Measurements from ENCODE around the gene SLC4A1.

Gene SLC4A1

GRCh38 chr17:44267818-44268490 is at the start of gene SLC4A1:
Gene SLC4A1, minus strand, starts transcription at chr17:44268135. Its CDS starts 5,269 bp downstream, at chr17:44262866.
- no peaks in the 10 kb centered on the region for H3K36me3 ChIP-seq (replicated peaks)
- H3K27me3 ChIP-seq (ENCODE audit: low read depth), result peaks cover 4% of the 10 kb centered on the region; the same call in 1 of the 2 replicates
- DNase-seq (ENCODE audit: low spot score in 2 of 2), result no peak
- no peak within 1 kb of the TSS for H3K4me3 ChIP-seq
- in situ Hi-C loops (cut with MboI; ENCODE audit: low sequenced_read_pairs), result no loop called here
- no peaks in the 10 kb centered on the region for H3K4me1 ChIP-seq
- no peaks in the 10 kb centered on the region for H3K9me3 ChIP-seq

DNA sequence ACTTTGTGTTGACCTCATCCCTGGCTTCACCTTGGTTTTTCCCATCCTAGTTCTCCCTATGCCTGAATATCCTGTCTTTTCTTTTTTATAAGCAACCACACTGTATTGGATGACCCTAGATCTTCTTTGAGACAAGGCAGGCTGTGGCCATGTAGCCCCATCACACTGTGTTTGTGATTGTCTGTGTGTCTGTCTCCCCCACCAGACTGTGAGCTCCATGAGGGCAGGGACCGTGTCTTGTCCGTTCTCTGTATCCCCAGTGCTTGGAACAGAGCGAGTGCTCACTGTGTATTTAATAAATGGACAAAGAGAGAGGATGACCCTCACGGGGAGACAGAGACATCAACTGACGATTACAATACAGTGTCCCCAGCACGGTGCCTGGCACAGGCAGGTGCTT is 49.6 kb upstream of the SLC4A1 start:
- Histone ChIP-seq H3K27me3 (ENCODE audit: low read depth) (peaks cover 21% of the 10 kb centered on the region), H3K4me3 (no peak overlapping the region), H3K9me3 (no peaks in the 10 kb centered on the region), H3K36me3 (replicated peaks) (peaks cover 32% of the 10 kb centered on the region), H3K4me1 (0 out of 2 replicates have a peak, but pooled peaks cover 2% of the 10 kb centered on the region)
- in situ Hi-C loops (cut with MboI; ENCODE audit: low sequenced_read_pairs), result no loop called here
- no peak for DNase-seq (ENCODE audit: low spot score in 2 of 2)

- DNase-seq (ENCODE audit: low spot score in 2 of 2), result peak in 1 of 2 experiments; percentile 76
- H3K4me1 ChIP-seq, result 0 out of 2 replicates have a peak, but pooled peaks cover 2% of the 10 kb centered on the region
- peaks cover 17% of the 10 kb centered on the region for H3K36me3 ChIP-seq (replicated peaks)
- no peaks in the 10 kb centered on the region for H3K9me3 ChIP-seq
- peaks cover 21% of the 10 kb centered on the region for H3K27me3 ChIP-seq (ENCODE audit: low read depth)
- H3K4me3 ChIP-seq, result peak overlapping the region; percentile 25
- in situ Hi-C loops (cut with MboI; ENCODE audit: low sequenced_read_pairs), result no loop called here
These were observed 48.1 kb upstream of the SLC4A1 start for GRCh38 chr17:44315760-44316731.

- DNase-seq (ENCODE audit: low spot score in 2 of 2), result peak; percentile 17 to 73
- Histone ChIP-seq H3K4me1 (0 out of 2 replicates have a peak, but pooled peaks cover 2% of the 10 kb centered on the region), H3K4me3 (peak overlapping the region; percentile 25), H3K9me3 (no peaks in the 10 kb centered on the region), H3K27me3 (ENCODE audit: low read depth) (peaks cover 21% of the 10 kb centered on the region), H3K36me3 (replicated peaks) (peaks cover 7% of the 10 kb centered on the region)
- in situ Hi-C loops (cut with MboI; ENCODE audit: low sequenced_read_pairs), result no loop called here
These were observed 47.1 kb upstream of the SLC4A1 start for GRCh38 chr17:44314869-44315661.

DNA sequence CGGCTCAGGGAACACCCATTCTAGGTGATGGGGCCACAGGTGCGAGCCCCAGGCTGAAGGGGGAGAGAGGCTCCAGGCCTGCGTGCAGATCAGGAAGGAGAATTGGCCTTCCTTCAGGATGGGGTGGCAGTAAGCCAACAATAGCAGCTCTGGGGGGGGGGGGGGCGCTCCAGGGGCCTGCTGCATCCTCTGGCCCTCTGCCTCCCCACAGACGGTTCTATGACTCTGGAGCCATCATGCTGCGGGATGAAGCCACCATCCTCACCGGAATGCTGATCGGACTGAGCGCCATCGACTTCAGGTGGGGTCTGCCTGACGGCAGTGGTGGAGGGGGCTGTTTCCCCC is 46.6 kb upstream of the SLC4A1 start:
- Histone ChIP-seq H3K4me3 (no peak overlapping the region), H3K4me1 (0 out of 2 replicates have a peak, but pooled peaks cover 2% of the 10 kb centered on the region), H3K36me3 (replicated peaks) (peaks cover 2% of the 10 kb centered on the region), H3K27me3 (ENCODE audit: low read depth) (peaks cover 21% of the 10 kb centered on the region), H3K9me3 (no peaks in the 10 kb centered on the region)
- no peak for DNase-seq (ENCODE audit: low spot score in 2 of 2)
- in situ Hi-C loops (cut with MboI; ENCODE audit: low sequenced_read_pairs), result no loop called here

DNA sequence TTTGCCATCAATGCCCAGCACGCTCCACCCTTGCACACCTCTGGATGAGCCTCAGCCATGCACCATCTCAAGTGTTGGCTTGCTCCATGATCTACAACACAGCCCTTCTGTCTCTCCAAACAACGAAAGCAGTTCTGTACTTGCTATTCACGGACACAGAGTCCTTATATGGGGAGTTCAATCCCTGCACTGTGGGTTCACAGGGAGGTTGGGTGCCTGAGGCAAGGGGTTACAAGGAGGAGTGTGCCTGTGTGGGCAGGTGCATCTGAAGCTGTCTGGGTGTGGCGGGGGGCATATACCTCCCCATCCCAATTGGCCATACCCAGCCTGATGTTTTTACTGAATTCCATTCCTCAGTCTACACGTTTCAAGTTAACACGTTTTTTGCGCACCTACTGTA is 46.1 kb upstream of the SLC4A1 start:
- peaks cover 21% of the 10 kb centered on the region for H3K27me3 ChIP-seq (ENCODE audit: low read depth)
- no peak for DNase-seq (ENCODE audit: low spot score in 2 of 2)
- H3K4me3 ChIP-seq, result no peak overlapping the region
- H3K4me1 ChIP-seq, result 0 out of 2 replicates have a peak, but pooled peaks cover 2% of the 10 kb centered on the region
- no peaks in the 10 kb centered on the region for H3K9me3 ChIP-seq
- no peaks in the 10 kb centered on the region for H3K36me3 ChIP-seq (replicated peaks)
- in situ Hi-C loops (cut with MboI; ENCODE audit: low sequenced_read_pairs), result no loop called here

- Histone ChIP-seq H3K9me3 (no peaks in the 10 kb centered on the region), H3K4me1 (0 out of 2 replicates have a peak, but pooled peaks cover 2% of the 10 kb centered on the region), H3K36me3 (replicated peaks) (no peaks in the 10 kb centered on the region), H3K27me3 (ENCODE audit: low read depth) (peaks cover 24% of the 10 kb centered on the region), H3K4me3 (no peak overlapping the region)
- in situ Hi-C loops (cut with MboI; ENCODE audit: low sequenced_read_pairs), result no loop called here
- no peak for DNase-seq (ENCODE audit: low spot score in 2 of 2)
These were observed 44.6 kb upstream of the SLC4A1 start for GRCh38 chr17:44312396-44313104.

- no peak for DNase-seq (ENCODE audit: low spot score in 2 of 2)
- no peak overlapping the region for H3K4me3 ChIP-seq
- in situ Hi-C loops (cut with MboI; ENCODE audit: low sequenced_read_pairs), result no loop called here
- peaks cover 24% of the 10 kb centered on the region for H3K27me3 ChIP-seq (ENCODE audit: low read depth)
- H3K4me1 ChIP-seq, result 0 out of 2 replicates have a peak, but pooled peaks cover 2% of the 10 kb centered on the region
- H3K36me3 ChIP-seq (replicated peaks), result no peaks in the 10 kb centered on the region
- no peaks in the 10 kb centered on the region for H3K9me3 ChIP-seq
These were observed 43.7 kb upstream of the SLC4A1 start for GRCh38 chr17:44311562-44312181.

- no peaks in the 10 kb centered on the region for H3K9me3 ChIP-seq
- DNase-seq (ENCODE audit: low spot score in 2 of 2), result no peak
- H3K4me3 ChIP-seq, result no peak overlapping the region
- peaks cover 19% of the 10 kb centered on the region for H3K27me3 ChIP-seq (ENCODE audit: low read depth)
- H3K4me1 ChIP-seq, result no peaks in the 10 kb centered on the region
- no peaks in the 10 kb centered on the region for H3K36me3 ChIP-seq (replicated peaks)
- in situ Hi-C loops (cut with MboI; ENCODE audit: low sequenced_read_pairs), result no loop called here
These were observed 42.9 kb upstream of the SLC4A1 start for GRCh38 chr17:44310609-44311376.

DNA sequence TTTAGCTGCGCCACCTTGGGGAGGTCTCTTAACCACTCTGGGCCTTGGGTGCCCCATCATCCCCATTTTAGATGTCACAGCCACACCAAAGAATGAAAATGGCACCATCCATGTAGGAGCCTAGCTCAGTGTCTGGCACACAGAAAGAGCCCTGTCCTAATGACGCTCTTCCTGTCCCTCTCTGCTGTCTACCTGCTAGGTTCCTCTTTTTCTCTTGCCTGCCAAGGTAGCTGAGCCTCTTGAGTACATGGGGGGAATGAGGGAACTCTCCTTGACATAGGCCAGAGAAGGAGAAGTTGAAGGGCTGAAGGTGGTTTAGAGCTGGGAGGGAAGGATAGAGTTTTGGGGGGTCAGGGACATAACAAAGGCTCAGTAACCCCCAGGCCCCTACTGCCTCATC is 42.3 kb upstream of the SLC4A1 start:
- Histone ChIP-seq H3K4me1 (no peaks in the 10 kb centered on the region), H3K4me3 (no peak overlapping the region), H3K27me3 (ENCODE audit: low read depth) (peaks cover 14% of the 10 kb centered on the region), H3K36me3 (replicated peaks) (no peaks in the 10 kb centered on the region), H3K9me3 (no peaks in the 10 kb centered on the region)
- DNase-seq (ENCODE audit: low spot score in 2 of 2), result no peak
- in situ Hi-C loops (cut with MboI; ENCODE audit: low sequenced_read_pairs), result no loop called here

GRCh38 chr17:44309472-44309871 is 41.5 kb upstream of the SLC4A1 start:
- H3K36me3 ChIP-seq (replicated peaks), result no peaks in the 10 kb centered on the region
- no peak for DNase-seq (ENCODE audit: low spot score in 2 of 2)
- no peaks in the 10 kb centered on the region for H3K4me1 ChIP-seq
- peaks cover 9% of the 10 kb centered on the region for H3K27me3 ChIP-seq (ENCODE audit: low read depth)
- no peak overlapping the region for H3K4me3 ChIP-seq
- H3K9me3 ChIP-seq, result no peaks in the 10 kb centered on the region
- in situ Hi-C loops (cut with MboI; ENCODE audit: low sequenced_read_pairs), result no loop called here

DNA sequence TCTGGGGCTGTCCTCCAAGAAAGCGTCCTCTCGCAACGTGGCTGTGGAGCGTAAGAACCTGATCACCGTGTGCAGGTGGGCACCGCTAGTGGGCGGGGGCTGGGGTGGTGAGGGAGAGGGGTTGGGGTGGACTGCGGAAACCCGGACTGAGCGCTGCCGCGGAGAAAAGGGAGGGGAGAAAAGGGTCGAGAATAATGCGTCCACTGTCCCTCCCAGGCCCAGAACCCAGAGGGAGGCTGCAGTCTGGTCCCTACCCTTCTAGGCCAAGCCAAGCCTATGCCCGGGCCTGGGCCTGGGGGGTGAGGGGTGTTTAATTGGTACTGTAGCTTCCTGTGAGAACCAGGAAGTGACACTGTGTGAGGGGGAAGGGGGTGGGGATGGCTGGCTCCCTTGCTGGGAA is 40.9 kb upstream of the SLC4A1 start:
- DNase-seq (ENCODE audit: low spot score in 2 of 2), result no peak
- H3K4me3 ChIP-seq, result no peak overlapping the region

More for the DNA sequence above, 40.9 kb upstream of the SLC4A1 start:
- no peaks in the 10 kb centered on the region for H3K9me3 ChIP-seq
- in situ Hi-C loops (cut with MboI; ENCODE audit: low sequenced_read_pairs), result no loop called here
- no peaks in the 10 kb centered on the region for H3K36me3 ChIP-seq (replicated peaks)
- no peaks in the 10 kb centered on the region for H3K4me1 ChIP-seq
- H3K27me3 ChIP-seq (ENCODE audit: low read depth), result peaks cover 3% of the 10 kb centered on the region; the same call in 1 of the 2 replicates

All from HAP-1 (cell line).